ENCODE data around the gene ATR.
A peak's percentile ranks its signal among the peaks of the same experiment; 100 is the strongest.
"Not testable (repeated sequence)": the region's sequence is repeated elsewhere in the genome, so short reads cannot be mapped to it uniquely, and the experiment has no call there.

The ATR gene

DNA sequence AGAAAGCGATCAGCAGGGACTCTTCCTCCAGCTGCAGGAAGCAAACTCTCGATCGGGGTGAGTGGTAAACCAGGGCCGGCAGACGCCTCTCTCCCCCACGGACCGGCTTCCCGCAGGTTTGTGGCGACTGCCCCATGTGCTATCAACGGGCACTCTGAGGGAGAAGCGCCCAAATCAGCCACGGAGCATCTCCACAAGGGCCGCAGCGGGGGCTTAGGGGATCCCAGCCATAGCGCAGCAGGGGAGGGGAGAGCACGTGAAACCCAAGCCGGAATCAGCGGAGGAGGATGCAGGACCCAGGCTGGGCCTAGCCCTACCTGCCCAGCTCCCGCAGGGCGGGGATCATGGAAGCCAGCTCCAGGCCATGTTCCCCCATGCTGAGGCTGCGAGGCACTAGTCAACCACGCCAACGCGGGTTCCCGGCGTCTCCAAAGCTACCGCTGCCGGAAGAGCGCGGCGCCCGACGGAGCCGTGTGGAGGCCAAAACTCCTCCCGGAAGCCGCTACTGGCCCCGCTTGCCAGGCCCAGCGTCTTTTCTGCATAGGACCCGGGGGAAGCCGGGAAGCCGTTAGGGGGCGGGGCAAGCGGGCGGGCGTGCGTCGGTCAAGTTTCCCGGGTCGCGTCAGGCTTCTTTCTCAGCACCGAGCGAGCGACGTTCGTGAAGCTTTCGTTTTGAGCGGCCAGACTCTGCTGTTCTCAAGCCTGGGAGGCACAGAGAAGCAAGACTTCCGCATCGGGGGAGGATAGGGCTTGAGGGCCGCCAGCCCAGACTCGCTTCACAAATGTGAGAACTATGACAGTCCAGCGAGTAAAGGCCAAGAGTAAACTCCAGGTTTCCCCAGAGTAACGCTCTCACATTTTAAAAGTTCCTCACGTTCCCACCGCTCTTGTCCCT is at the start of gene ATR:
Gene ATR (minus strand): TSS at position 405 of the 895 bp plus-strand sequence. CDS start 29 bp downstream, at position 376.
- DNase-seq (ENCODE audit: low read depth in 3 of 3): peak; percentile 92 to 97 (median 94)

- no peak for DNase-seq (ENCODE audit: low read depth in 3 of 3)
Observed at GRCh38 chr3:142626971-142627370, 48.4 kb upstream of the ATR start.

- DNase-seq (ENCODE audit: low read depth in 3 of 3): no peak
Observed at GRCh38 chr3:142625153-142625440, 46.6 kb upstream of the ATR start.

DNA sequence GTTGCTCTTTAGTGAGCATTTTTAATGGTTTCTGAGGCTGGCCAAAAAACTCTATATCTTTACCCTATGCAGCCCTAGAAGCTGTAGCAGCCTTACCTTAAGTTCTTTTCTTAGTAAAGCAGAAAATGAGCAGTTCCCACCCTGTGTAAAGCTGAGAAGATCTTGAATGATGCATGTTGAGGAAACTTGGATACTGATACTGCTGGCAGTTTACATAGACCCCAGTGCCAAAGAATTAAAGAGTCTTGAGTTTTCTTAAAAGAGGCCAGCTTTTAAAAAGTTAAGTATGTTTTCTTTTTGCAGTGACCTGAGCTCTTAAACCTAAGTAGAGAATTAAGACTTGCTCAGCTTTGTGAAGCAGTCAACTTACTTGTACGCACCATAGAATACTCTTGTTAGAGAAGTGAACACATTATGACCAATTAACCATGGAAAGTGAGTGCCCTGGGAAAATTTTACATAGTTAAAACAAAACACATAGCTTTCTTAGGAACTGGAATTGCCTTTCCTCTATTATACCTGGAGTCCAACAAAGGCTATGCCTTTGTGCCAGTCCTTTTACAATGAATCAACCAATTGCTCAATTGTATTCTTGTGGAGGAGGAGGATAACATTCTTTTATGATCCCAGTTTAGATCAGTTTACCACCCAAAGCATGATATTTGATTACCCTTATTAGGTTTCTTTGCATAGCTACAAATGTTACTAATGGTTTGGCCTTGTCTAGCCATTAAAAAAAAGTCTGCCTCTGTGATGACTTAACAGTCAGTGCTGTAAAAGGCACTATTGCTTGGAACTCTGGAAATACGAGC is 46.0 kb upstream of the ATR start:
- DNase-seq (ENCODE audit: low read depth in 3 of 3): no peak

DNA sequence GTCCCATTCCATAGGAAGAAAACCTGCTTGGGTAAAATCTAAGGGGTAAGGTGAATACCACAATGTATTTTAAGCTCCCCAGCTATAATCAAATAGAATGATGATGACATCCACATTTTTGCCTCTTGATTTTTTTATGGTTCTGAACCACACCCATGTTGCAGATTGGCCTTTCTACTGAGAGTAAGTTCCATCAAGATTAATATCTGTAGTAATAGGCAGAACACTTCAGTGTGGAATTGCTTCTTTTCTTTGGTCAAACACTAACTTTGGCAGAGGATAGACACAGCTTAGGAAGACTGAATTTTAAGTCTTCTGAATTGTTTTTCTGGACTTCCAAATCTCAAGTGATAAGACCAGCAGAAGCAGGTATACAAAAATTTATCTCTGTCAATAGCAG is 44.7 kb upstream of the ATR start:
- DNase-seq (ENCODE audit: low read depth in 3 of 3): no peak

DNA sequence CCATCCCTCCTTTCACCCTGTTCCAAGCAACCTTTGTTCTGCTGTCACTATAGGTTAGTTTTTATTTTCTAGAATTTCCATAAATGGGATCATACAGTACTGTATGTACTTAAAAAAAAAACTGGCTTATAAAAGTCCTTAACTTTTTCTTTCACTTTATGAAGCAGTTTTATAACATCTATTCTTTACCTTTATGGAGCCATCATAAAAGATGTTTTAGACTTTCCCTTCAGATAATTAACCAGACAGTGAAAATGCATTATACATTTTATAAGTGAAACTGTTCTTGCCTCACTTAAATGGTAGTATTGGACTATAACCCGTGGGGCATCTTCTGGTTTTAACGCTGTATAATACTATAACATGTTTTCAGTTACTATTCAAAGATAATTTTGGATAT is 43.9 kb upstream of the ATR start:
- no peak for DNase-seq (ENCODE audit: low read depth in 3 of 3)

DNA sequence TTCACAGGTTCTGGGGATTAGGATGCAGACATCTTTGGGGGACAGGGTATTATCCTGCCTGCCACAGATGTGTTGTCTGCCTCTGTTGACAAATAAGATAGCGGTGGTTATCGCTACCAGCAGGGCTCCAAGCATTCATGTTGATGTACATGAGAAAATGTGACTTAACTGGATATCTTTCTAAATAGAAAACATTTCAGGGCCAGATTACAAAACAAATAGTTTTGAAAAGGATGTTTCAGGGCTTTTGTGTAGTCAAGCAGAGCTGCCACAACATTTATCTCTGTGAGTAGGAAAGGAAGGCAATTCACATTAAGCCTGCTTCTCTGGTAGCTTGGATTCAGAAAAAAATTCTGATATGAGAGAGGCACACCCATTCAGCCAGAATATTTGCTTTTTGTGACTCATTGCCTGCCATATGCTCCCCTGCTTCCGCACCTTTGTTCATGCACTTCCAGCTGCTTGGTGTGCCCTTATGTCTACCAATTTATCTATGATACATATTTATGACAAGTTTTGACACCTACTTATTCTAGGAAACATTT is 40.5 kb upstream of the ATR start:
- DNase-seq (ENCODE audit: low read depth in 3 of 3): no peak

DNA sequence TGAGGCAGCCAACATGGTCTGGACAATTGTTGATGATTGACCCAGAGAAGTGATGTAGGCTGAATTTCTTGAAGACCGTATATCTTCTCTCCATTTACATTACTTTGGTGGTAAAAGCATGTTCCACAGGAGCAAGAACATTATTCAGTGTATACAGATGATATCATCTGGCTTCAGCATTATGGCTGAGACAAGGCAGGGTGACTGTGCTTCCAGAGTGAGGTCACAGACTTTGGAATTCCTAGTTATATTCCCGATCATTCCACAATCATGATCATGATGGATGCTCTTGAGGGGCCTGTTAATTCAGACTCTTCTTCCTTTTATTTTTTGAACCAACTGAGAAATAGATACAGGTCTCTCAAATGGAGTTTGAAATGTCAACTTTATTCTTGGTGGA is 36.6 kb upstream of the ATR start:
- DNase-seq (ENCODE audit: low read depth in 3 of 3): no peak

DNA sequence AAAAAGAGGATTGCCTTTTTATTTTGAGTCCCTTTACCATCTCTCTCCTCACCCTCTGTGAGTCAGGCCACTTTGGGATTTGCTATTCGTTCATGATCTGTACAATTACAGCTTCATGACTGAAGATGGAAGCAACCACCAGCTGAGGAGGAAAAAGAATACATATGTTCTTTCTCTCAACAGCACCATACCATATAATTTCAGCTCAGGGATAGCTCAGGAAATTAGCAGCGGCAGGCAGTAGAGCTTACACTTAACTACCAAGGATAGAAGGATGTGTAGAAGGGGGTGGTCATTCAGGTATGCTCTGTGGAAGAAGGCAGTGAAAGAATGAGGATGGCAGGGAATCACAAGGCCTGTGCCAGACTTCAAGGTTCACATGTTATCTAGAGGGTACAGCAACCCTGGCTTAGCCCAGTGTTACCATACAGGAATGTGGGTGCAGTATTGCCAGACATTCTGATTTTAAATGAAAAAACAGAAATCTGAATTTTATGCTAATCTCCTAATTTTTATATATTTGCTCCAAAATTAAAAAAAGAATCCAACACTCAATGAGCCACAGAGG is 35.6 kb upstream of the ATR start:
- no peak for DNase-seq (ENCODE audit: low read depth in 3 of 3)

DNA sequence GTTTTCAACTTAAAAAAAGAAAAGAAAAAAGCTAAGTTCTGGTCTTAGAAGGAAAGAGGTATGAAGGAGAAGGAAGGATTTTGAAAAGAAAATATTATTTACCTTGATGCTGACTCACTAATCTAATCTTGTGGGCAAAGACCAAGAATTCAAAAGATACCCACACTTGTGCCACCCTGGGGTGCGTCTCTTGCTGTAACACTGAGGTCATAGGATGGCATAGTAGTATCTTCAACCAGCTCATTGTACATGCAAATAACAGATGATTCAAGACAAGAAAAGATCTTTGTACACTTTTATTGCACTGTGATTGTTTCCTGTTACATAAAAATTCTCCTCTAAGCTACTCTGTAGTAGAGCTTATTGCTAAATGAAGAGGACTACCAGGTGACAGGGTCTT is 35.0 kb upstream of the ATR start:
- no peak for DNase-seq (ENCODE audit: low read depth in 3 of 3)

DNA sequence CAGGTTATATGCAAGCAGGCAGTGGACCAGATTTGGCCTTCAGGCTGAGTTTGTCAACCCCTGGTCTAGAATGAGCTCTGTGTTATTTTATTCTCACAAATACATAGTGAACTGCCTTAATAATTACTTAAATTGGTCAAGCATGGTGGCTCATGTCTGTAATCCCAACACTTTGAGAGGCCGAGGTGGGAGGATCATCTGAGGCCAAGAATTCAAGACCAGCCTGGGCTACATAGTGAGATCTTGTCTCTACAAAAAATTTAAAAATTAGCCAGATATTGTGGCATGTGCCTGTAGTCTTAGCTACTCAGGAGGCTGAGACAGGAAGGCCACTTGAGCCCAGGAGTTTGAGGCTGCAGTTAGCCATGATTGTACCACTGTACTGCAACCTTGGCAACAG is 32.7 kb upstream of the ATR start:
- no peak for DNase-seq (ENCODE audit: low read depth in 3 of 3)

DNA sequence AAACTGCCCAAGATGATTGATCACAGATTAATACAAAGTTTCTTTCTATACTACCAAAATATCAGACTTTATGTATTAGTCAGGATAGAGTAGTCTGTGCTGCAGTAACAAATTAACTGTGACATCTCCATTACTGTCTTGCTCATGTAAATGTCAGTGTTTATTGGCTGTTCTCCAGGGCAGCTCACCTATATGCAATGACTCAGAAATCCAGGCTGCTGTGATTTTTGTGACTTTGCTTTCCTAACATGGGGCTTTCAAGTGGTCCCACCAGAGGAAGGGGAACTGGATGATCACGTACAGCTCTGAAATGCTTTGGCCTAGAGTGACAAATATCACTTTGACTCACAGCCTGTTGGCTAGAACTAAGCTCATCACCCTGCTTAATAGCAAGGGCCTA is 30.6 kb upstream of the ATR start:
- no peak for DNase-seq (ENCODE audit: low read depth in 3 of 3)

GRCh38 chr3:142608631-142609030 is 30.1 kb upstream of the ATR start:
- no peak for DNase-seq (ENCODE audit: low read depth in 3 of 3)

GRCh38 chr3:142604940-142605339 is 26.4 kb upstream of the ATR start:
- DNase-seq (ENCODE audit: low read depth in 3 of 3): no peak

GRCh38 chr3:142603386-142603705 is 24.8 kb upstream of the ATR start:
- DNase-seq (ENCODE audit: low read depth in 3 of 3): not testable (repeated sequence)

DNA sequence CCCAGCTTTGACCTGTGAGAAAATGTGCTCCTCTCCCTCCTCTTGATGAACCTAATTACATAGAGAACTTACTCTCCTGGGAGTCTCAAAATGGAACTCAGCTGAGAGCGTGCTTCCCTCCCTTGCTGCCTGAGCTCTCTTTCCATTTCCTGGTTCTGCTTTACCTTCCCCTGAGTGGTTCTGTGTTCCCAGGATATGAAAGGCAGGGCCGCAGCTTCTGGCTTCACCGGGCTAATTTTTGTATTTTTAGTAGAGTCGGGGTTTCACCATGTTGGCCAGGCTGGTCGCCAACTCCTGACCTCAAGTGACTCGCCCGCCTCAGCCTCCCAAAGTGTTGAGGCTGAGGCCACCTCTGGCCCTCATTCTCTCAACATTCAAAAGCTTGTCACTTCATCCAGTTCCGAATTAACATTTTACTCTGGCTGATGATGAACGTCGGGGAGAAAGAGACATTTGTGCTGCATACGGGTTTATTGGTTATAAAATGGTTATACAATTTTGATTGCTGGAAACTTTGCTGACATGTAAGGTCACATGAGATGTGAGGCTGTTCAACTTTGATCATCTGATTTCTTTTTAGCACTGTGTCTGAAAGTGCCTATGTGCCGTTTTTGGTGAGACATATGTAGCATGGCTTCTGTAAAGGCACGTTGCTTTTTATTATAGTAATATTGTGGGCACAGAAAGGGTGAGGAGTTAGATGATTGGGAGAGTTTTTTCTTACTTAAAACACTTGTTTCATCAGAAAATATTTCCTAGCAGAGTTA is 24.3 kb upstream of the ATR start:
- DNase-seq (ENCODE audit: low read depth in 3 of 3): no peak

- no peak for DNase-seq (ENCODE audit: low read depth in 3 of 3)
Observed at GRCh38 chr3:142601713-142602112, 23.2 kb upstream of the ATR start.

- no peak for DNase-seq (ENCODE audit: low read depth in 3 of 3)
Observed at GRCh38 chr3:142597906-142598305, 19.4 kb upstream of the ATR start.

DNA sequence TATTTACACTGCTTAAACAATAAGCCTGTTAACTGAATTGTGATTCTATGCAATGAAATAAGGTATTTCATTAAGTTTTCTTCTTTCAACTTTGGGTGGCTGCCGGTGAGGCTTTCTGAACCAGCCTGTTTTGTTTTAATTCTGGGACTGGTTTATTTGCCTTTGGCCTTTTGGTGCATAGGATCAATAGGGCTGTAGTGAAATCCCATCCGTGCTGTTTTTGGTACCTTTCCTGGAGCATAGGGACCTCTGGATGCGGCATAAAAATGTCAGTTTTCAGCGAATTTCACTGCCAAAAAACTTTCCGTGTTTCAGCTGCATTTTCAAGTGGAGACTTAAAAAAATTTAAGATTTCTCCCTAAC is 18.2 kb upstream of the ATR start:
- no peak for DNase-seq (ENCODE audit: low read depth in 3 of 3)

DNA sequence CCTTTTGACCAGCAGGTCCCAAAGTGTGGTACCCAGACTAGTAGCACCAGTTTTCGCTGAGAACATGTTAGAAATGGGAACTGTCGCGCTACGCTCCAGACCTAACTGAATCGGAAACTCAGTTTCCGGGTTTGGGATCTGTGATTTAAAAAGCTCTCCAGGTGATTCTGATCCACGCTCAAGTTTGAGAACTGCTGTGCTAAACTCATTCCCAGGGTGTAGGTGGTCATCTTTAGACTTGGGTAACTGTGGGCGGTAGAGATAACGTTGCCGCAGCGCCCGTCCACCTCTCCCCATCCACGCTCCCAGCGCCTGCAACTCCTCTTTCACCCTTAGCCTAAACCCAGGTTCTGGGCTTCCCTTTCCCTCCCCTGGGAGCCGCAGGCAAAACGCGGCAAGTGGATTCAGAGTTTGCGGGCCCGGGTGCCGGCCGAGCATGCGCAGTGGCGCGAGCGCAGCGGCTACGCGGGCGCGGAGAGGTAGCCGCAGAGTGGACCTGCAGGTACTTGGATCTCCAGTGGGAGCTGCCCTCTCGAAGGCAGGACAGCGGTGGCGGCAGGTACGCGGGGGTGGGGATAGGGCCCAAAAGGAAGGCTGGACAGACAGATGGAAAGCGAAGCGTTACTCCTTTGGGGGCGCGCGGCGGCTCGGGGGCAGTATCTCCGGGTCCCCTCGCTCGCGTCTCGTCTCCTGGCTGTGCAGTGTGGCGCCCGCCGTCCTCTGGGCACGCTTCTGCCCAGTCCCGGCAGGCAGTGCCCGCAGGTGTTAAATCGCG is 17.6 kb upstream of the ATR start, which contains the start of gene PLS1:
Gene PLS1 (plus strand): TSS at position 443 of the 775 bp plus-strand sequence. CDS start 67,845 bp downstream, outside the sequence.
- DNase-seq (ENCODE audit: low read depth in 3 of 3): peak; percentile 68 to 73 (median 72)

GRCh38 chr3:142595581-142595950 is 17.0 kb upstream of the ATR start:
- DNase-seq (ENCODE audit: low read depth in 3 of 3): no peak
